Measurements from ENCODE around the gene KXD1.

GRCh38 chr19:18597809-18598660, 40.4 kb downstream of the KXD1 start:
- TF ChIP-seq POLR2A (IDR thresholded peaks at IDR 0.05; ENCODE audit: low read length) (no peak), CTCF (IDR thresholded peaks at IDR 0.05) (no peak), CBX2 (IDR thresholded peaks at IDR 0.05; ENCODE audit: borderline replicate concordance, low read depth) (no peak), USF2 (IDR thresholded peaks at IDR 0.05) (no peak), SMC3 (IDR thresholded peaks at IDR 0.05) (no peak), MAX (IDR thresholded peaks at IDR 0.05) (no peak), RCOR1 (IDR thresholded peaks at IDR 0.05; ENCODE audit: low read depth, low read length) (no peak), CHD4 (IDR thresholded peaks at IDR 0.05; ENCODE audit: borderline replicate concordance) (no peak)
